ENCODE results near the gene CTNNA2.

The CTNNA2 gene

GRCh38 chr2:80112790-80113189 is 599.9 kb downstream of the CTNNA2 start:
- TF ChIP-seq, protein P1, sequence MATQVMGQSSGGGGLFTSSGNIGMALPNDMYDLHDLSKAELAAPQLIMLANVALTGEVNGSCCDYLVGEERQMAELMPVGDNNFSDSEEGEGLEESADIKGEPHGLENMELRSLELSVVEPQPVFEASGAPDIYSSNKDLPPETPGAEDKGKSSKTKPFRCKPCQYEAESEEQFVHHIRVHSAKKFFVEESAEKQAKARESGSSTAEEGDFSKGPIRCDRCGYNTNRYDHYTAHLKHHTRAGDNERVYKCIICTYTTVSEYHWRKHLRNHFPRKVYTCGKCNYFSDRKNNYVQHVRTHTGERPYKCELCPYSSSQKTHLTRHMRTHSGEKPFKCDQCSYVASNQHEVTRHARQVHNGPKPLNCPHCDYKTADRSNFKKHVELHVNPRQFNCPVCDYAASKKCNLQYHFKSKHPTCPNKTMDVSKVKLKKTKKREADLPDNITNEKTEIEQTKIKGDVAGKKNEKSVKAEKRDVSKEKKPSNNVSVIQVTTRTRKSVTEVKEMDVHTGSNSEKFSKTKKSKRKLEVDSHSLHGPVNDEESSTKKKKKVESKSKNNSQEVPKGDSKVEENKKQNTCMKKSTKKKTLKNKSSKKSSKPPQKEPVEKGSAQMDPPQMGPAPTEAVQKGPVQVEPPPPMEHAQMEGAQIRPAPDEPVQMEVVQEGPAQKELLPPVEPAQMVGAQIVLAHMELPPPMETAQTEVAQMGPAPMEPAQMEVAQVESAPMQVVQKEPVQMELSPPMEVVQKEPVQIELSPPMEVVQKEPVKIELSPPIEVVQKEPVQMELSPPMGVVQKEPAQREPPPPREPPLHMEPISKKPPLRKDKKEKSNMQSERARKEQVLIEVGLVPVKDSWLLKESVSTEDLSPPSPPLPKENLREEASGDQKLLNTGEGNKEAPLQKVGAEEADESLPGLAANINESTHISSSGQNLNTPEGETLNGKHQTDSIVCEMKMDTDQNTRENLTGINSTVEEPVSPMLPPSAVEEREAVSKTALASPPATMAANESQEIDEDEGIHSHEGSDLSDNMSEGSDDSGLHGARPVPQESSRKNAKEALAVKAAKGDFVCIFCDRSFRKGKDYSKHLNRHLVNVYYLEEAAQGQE (IDR thresholded peaks at IDR 0.05; ENCODE audit: insufficient read depth in 1 of 2, low read depth in 2 of 2, low read length in 2 of 2), result no peak
- TF ChIP-seq POLR2AphosphoS5 (IDR thresholded peaks at IDR 0.05; ENCODE audit: low read depth, low read length) (no peak), FOXP2 (optimal IDR thresholded peaks at IDR 0.05; ENCODE audit: borderline replicate concordance, extremely low read depth, extremely low read length, insufficient read depth) (no peak), SIN3A (IDR thresholded peaks at IDR 0.05; ENCODE audit: borderline replicate concordance, insufficient read depth, low read length) (no peak), TAF1 (IDR thresholded peaks at IDR 0.05; ENCODE audit: borderline replicate concordance, insufficient read depth, low read length) (no peak)

GRCh38 chr2:80113399-80113798 is 600.5 kb downstream of the CTNNA2 start:
- TF ChIP-seq TAF1 (IDR thresholded peaks at IDR 0.05; ENCODE audit: borderline replicate concordance, insufficient read depth, low read length), result no peak
- TF ChIP-seq, protein P1 (IDR thresholded peaks at IDR 0.05; ENCODE audit: insufficient read depth in 1 of 2, low read depth in 2 of 2, low read length in 2 of 2), result no peak
- TF ChIP-seq FOXP2 (optimal IDR thresholded peaks at IDR 0.05; ENCODE audit: borderline replicate concordance, extremely low read depth, extremely low read length, insufficient read depth), result no peak
- TF ChIP-seq POLR2AphosphoS5 (IDR thresholded peaks at IDR 0.05; ENCODE audit: low read depth, low read length), result no peak

GRCh38 chr2:80114812-80115211 is 602.0 kb downstream of the CTNNA2 start:
- no peak for TF ChIP-seq TAF1 (IDR thresholded peaks at IDR 0.05; ENCODE audit: borderline replicate concordance, insufficient read depth, low read length)
- TF ChIP-seq POLR2AphosphoS5 (IDR thresholded peaks at IDR 0.05; ENCODE audit: low read depth, low read length), result no peak
- no peak for TF ChIP-seq SIN3A (IDR thresholded peaks at IDR 0.05; ENCODE audit: borderline replicate concordance, insufficient read depth, low read length)
- TF ChIP-seq, protein P1 (IDR thresholded peaks at IDR 0.05; ENCODE audit: insufficient read depth in 1 of 2, low read depth in 2 of 2, low read length in 2 of 2), result no peak
- TF ChIP-seq FOXP2 (optimal IDR thresholded peaks at IDR 0.05; ENCODE audit: borderline replicate concordance, extremely low read depth, extremely low read length, insufficient read depth), result no peak

DNA sequence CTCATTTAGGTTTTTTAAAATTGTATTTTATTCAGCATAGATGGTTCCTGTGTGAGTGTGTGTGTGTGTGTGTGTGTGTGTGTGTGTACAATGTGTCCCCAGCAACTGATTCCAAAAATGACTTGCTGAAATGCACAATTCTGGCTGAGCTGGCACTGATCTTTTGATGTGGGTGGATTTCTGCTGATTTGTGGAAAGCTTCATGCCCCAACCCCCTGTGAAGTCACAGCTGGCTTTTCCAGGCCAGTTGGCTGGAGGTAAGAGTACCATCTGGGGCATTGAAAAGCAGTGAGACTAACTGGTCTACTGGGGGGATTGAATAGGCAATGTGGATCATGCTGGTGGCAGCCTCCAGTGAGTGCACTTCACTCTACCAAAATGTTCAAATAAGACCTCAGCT is 604.5 kb downstream of the CTNNA2 start:
- no peak for TF ChIP-seq TAF1 (IDR thresholded peaks at IDR 0.05; ENCODE audit: borderline replicate concordance, insufficient read depth, low read length)

DNA sequence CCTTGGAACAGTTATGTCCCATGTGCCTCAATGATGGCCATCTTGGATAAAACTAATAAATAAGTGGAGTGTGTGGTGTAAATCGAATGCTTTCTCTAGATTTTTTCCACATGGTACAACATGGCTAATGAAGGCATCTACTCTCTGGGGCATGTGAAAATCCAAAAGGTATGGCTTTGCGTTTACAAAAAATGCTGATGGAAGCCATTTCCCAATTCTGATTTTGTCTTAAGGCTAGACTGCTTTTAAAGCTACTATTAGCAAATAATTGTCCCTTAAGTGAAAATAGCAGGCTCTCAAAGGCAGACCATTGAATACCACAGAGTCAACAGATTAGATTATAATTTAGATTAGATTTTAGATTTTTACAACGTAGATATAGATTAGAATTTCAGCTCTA is 608.0 kb downstream of the CTNNA2 start:
- TF ChIP-seq POLR2AphosphoS5 (IDR thresholded peaks at IDR 0.05; ENCODE audit: low read depth, low read length), result no peak
- no peak for TF ChIP-seq FOXP2 (optimal IDR thresholded peaks at IDR 0.05; ENCODE audit: borderline replicate concordance, extremely low read depth, extremely low read length, insufficient read depth)
- no peak for TF ChIP-seq TAF1 (IDR thresholded peaks at IDR 0.05; ENCODE audit: borderline replicate concordance, insufficient read depth, low read length)
- TF ChIP-seq, protein P1 (IDR thresholded peaks at IDR 0.05; ENCODE audit: insufficient read depth in 1 of 2, low read depth in 2 of 2, low read length in 2 of 2), result no peak
- TF ChIP-seq SIN3A (IDR thresholded peaks at IDR 0.05; ENCODE audit: borderline replicate concordance, insufficient read depth, low read length), result no peak
